Measurements from ENCODE around the gene WDCP.
"Not testable (repeated sequence)": the region's sequence is repeated elsewhere in the genome, so short reads cannot be mapped to it uniquely, and the experiment has no call there.

WDCP gene, protein sequence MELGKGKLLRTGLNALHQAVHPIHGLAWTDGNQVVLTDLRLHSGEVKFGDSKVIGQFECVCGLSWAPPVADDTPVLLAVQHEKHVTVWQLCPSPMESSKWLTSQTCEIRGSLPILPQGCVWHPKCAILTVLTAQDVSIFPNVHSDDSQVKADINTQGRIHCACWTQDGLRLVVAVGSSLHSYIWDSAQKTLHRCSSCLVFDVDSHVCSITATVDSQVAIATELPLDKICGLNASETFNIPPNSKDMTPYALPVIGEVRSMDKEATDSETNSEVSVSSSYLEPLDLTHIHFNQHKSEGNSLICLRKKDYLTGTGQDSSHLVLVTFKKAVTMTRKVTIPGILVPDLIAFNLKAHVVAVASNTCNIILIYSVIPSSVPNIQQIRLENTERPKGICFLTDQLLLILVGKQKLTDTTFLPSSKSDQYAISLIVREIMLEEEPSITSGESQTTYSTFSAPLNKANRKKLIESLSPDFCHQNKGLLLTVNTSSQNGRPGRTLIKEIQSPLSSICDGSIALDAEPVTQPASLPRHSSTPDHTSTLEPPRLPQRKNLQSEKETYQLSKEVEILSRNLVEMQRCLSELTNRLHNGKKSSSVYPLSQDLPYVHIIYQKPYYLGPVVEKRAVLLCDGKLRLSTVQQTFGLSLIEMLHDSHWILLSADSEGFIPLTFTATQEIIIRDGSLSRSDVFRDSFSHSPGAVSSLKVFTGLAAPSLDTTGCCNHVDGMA

DNA sequence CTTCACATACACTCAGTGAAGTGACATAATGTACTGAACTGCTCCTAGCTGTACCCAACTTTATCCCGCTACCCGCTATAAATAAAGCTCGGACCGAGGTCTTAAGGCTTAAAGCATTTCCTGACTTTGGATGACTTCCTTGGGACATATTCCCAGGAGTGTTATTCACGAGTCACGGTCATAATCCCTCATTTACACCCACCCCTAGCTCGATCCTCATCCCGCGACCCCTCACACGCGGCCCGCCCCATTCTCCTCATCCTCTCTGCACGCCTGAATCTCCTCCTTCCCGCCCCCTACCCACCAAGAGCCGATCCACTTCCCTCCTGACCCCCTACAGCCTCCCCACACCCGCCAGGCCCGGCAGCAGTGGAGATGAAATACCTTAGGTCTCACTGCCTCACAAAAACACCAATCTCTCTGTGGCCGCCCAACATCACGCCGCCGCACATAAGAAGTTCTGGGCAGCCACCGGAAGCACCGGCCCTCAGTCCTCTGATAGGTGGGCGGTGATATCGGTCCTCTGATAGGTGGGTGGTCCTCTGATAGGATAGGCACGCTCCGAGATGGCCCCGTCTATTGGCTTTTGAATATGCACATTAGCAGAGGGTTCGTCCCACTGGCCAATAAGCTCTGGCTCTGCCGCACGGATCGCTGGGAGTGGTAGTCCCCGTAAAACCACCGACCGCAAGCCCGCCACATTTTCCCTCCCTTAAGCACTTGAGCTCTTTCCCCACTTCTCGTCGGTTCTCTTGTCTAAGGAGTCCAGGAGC lies at the start of gene WDCP:
WDCP (minus strand) TSS at position 462 of the 773 bp plus-strand sequence. CDS start 7,897 bp downstream, outside the sequence.
- DNase-seq (ENCODE audit: low read depth in 2 of 2, low spot score in 1 of 2) = peak; percentile 89 to 92

GRCh38 chr2:24095171-24095677 lies 48.0 kb upstream of the WDCP start:
- DNase-seq (ENCODE audit: low read depth in 2 of 2, low spot score in 1 of 2) = not testable (repeated sequence)

- not testable (repeated sequence) for DNase-seq (ENCODE audit: low read depth in 2 of 2, low spot score in 1 of 2)
Measured at GRCh38 chr2:24093270-24093669, 46.1 kb upstream of the WDCP start.

GRCh38 chr2:24088821-24089359 lies 41.7 kb upstream of the WDCP start:
- no peak for DNase-seq (ENCODE audit: low read depth in 2 of 2, low spot score in 1 of 2)

DNA sequence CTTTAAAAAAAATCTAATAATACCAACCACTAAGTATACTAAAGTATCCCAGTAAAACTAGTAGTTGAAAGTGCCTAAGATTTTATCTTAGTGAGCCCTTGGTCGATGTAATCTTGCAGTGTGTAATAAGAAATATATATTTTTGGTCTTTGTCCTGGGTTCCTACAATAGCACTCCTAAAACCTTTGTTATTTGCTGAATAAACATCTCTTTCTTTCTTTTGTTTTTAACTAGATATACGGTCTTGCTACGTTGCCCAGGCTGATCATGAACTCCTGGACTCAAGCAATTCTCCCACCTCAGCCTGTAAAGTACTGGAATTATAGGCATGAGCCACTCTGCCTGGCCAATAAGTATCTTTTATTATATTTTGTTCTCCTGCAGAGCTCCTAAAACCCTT lies 39.8 kb upstream of the WDCP start:
- DNase-seq (ENCODE audit: low read depth in 2 of 2, low spot score in 1 of 2) = no peak

GRCh38 chr2:24086241-24086640 lies 39.0 kb upstream of the WDCP start:
- DNase-seq (ENCODE audit: low read depth in 2 of 2, low spot score in 1 of 2) = no peak

DNA sequence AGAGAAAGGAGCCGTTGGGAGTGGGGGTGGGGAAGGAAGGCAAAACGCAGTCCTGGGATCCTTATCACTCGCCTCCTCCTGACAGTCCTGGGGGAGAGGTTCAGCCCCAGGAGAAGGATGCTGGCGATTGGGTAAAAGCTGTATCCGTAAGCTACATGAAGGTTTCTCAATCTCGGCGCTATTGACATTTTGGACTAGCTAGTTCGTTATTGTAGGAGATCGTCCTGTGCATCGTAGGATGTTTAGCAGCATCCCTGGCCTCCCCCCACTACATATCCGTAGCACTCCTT lies 38.0 kb upstream of the WDCP start:
- DNase-seq (ENCODE audit: low read depth in 2 of 2, low spot score in 1 of 2) = no peak

- DNase-seq (ENCODE audit: low read depth in 2 of 2, low spot score in 1 of 2) = peak; percentile 47 to 65
Measured at GRCh38 chr2:24084386-24085199, 37.4 kb upstream of the WDCP start, which contains the start of gene TP53I3. Gene TP53I3 (minus strand): TSS chr2:24084834. CDS start chr2:24084326, 508 bp downstream.

- no peak for DNase-seq (ENCODE audit: low read depth in 2 of 2, low spot score in 1 of 2)
Measured at GRCh38 chr2:24083567-24084385, 36.6 kb upstream of the WDCP start.

- no peak for DNase-seq (ENCODE audit: low read depth in 2 of 2, low spot score in 1 of 2)
Measured at GRCh38 chr2:24082787-24083566, 35.8 kb upstream of the WDCP start.

DNA sequence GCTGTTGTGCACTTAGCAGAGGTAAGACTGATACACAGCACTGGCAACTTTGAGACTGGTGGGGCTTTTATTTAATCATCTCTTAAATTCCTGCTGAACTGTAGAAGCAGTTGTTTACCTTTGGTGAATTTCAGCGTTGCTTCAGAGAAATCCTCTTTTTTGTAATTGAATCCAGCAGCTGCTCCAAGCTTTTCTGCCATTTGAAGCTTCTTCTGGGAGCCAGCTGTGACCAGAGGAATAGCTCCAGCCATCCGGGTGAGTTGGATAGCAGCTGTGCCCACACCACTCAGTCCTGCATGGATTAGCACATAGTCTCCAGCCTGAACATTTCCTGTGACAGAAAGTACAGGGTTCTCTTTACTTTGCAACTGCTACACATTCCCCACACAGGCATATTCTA lies 33.5 kb upstream of the WDCP start:
- DNase-seq (ENCODE audit: low read depth in 2 of 2, low spot score in 1 of 2) = no peak

DNA sequence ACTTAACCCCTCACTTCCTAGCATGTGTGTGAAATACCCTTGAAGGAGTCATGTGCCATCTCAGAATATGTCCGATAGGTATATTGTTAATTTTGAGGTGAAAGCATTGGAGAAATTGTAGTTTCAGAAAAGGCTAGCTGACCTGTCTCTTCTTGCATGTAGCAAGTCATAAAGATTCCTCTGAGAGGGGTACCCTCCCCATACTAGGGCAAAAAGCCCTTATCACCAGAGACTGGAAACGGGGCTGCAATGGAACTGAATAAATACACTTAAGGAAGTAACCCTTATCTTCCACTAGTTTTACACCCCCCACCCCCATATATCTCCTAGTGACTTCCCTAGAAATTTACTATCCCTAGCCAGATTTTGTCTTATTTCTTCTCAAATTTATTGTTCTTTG lies 30.7 kb upstream of the WDCP start:
- no peak for DNase-seq (ENCODE audit: low read depth in 2 of 2, low spot score in 1 of 2)

DNA sequence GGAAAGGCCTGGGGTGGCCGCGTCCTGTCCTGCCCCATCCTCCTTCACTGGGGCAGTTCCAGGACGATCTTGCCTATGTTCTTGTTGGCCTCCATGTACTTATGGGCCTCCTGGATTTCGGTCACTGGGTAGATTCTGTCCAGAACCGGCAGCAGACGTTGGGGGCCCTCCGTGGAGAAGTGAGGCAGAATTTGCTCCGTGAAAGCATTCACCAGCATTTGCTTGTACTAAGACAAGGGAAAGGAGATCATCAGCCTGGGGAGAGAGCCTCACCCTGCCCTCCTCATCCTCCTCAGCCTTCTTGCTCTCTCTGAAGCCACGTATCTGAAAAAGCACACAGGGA lies 30.3 kb upstream of the WDCP start:
- DNase-seq (ENCODE audit: low read depth in 2 of 2, low spot score in 1 of 2) = no peak

DNA sequence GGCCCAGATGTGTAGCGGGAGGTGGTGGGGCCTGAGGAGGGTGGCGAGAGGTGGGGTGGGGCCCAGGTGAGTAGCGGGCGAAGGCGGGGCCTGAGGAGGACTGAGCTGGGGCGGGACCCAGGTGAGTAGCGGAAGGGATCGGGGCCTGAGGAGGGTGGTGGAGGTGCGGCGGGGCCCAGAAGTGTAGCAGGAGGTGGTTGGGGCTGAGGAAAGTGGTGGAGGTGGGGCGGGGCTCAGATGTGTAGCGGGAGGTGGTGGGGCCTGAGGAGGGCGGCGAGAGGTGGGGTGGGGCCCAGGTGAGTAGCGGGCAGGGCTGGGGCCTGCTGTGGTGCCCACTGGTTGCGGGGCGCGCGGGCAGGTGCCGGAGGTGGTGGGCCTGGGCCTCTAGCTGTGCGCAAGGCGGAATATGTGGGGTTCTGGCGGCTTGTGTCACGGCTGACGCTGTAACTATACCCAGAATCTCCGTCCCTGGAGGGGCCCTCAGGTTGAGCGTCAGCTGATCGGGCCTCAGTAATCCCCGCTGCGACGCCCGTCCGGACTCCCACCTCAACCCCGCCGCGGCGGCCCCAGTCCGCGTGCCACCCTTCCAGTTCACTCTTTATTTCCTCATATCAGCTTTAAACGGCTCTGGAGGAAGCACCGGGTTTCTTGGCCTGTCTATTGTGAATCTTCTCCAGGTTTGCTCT lies 29.8 kb upstream of the WDCP start:
- no peak for DNase-seq (ENCODE audit: low read depth in 2 of 2, low spot score in 1 of 2)

GRCh38 chr2:24075915-24076848 lies 29.0 kb upstream of the WDCP start, which contains the start of gene SF3B6:
Gene SF3B6 (minus strand): TSS chr2:24076326. CDS start chr2:24076229, 97 bp downstream.
- DNase-seq (ENCODE audit: low read depth in 2 of 2, low spot score in 1 of 2) = peak; percentile 99

DNA sequence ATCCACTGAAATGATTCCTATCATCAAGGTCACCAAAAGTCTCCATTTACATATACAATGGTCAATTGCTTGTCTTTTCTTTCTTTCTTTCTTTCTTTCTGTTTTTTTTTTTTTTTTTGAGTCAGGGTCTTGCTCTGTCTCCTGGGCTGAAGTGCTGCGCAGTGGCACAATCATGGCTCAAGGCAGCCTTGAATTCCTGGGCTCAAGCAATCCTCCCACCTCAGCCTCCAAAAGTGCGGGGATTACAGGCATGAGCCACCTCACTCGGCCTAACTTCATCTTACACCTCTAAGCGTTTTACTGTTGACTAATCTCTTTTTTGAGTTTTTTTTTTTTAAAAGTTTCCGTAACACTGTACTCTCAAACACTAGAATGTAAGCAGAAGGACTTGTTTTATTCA lies 28.1 kb upstream of the WDCP start:
- DNase-seq (ENCODE audit: low read depth in 2 of 2, low spot score in 1 of 2) = no peak

GRCh38 chr2:24073816-24074215 lies 26.6 kb upstream of the WDCP start:
- DNase-seq (ENCODE audit: low read depth in 2 of 2, low spot score in 1 of 2) = no peak

Data from stimulated activated CD8-positive, alpha-beta memory T cell treated with anti-CD3 and anti-CD28 coated beads, Interleukin-4, amount 100 ng/mL, for 4 hours (primary cell).